ENCODE results near the gene KIF5A.
"Not testable (repeated sequence)": the region's sequence is repeated elsewhere in the genome, so short reads cannot be mapped to it uniquely, and the experiment has no call there.

DNA sequence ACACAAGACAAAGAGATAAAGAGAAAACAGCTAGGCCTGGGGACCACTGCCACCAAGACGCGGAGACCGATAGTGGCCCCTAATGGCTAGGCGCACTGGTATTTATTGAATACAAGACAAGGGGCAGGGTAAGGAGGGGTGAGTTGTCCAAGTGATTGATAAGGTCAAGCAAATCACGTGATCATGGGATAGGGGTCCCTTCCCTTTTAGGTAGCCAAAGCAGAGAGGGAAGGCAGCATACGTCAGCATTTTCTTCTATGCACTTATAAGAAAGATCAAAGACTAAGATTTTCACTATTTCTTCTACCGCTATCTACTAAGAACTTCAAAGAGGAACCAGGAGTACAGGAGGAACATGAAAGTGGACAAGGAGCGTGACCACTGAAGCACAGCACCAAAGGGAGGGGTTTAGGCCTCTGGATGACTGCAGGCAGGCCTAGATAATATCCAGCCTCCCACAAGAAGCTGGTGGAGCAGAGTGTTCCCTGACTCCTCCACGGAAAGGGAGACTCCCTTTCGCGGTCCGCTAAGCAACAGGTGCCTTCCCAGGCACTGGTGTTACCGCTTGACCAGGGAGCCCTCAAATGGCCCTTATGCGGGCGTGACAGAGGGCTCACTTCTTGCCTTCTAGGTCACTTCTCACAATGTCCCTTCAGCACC lies 39.2 kb downstream of the KIF5A start:
- not testable (repeated sequence) for TF ChIP-seq POLR2A (IDR thresholded peaks at IDR 0.05)
- TF ChIP-seq, protein P1, sequence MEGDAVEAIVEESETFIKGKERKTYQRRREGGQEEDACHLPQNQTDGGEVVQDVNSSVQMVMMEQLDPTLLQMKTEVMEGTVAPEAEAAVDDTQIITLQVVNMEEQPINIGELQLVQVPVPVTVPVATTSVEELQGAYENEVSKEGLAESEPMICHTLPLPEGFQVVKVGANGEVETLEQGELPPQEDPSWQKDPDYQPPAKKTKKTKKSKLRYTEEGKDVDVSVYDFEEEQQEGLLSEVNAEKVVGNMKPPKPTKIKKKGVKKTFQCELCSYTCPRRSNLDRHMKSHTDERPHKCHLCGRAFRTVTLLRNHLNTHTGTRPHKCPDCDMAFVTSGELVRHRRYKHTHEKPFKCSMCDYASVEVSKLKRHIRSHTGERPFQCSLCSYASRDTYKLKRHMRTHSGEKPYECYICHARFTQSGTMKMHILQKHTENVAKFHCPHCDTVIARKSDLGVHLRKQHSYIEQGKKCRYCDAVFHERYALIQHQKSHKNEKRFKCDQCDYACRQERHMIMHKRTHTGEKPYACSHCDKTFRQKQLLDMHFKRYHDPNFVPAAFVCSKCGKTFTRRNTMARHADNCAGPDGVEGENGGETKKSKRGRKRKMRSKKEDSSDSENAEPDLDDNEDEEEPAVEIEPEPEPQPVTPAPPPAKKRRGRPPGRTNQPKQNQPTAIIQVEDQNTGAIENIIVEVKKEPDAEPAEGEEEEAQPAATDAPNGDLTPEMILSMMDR (IDR thresholded peaks at IDR 0.05): not testable (repeated sequence)

Measured in lower leg skin (tissue), 3 donors.